ENCODE data around the gene XRRA1.

DNA sequence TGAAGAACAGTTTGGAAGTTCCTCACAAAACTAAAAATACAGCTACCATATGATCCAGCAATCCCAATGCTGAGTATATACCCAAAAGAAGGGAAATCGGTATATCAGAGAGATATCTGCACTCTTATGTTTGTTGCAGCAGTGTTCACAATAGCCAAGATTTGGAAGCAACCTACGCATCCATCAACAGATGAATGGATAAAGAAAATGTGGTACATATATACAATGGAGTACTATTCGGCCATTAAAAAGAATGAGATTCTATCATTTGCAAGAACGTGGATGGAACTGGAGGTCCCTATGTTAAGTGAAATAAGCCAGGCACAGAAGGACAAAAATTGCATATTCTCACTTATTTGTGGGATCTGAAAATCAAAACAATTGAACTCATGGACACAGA is 46.5 kb downstream of the XRRA1 start:
- TF ChIP-seq CTCF (conservative IDR thresholded peaks at IDR 0.05) = no peak
- no peak for TF ChIP-seq EZH2 (IDR thresholded peaks at IDR 0.05; ENCODE audit: low read depth)

Measured in PC-9 (cell line).